ENCODE measurements around the gene RHOBTB3. TPM values are rescaled to one million over a fixed set of nuclear protein-coding genes. Genes with fewer than 3 reads are reported as not detected.
A peak's percentile ranks its signal among the peaks of the same experiment; 100 is the strongest.

RHOBTB3 gene
- total RNA-seq, 3 donors from 2014 or later: 56.5 to 85.2 (median 60.4) TPM

DNA sequence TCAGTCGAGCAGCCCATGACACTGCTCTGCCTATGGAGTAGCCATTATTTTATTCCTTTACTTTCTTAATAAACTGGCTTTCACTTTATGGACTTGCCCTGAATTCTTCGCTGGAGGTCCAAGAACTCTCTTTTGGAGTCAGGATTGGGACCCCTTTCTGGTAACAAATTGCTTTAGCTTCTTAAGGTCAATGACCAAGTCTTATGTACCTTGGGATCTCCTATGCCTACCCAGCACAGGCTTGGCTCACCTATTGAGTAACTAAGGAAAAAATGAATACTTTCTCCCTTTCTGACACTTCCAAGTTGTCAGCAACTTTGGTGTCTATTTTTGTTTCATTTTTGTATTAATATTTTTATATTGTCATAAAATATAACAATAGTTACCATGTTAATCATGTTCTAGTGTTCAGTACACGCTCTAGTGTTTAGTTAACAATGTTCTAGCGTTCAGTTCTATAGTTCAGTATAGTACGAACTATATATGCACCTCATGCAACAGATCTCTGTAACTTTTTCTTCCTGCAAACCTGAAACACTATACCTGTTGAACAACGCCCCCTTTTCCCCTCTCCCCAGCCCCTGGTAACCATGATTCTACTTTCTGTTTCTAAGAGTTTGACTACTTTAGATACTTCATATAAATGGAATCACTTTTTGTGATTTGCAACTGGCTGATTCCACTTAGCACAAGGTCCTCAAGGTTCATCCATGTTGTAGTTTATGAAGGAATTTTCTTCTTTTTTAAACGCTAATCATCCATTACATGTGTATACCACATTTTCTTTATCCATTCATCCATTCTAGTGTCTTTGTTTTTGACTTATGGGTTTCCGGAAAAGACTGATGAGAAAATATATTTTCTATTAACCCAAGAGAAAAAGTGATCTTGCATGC lies 1.8 kb upstream of the RHOBTB3 start:
- intact Hi-C loops (cut with DNase I, micrococcal nuclease): loop anchor here (5.0 to 10.0 kb wide), 2 partner anchors 65 to 82 kb away; partner anchors contain the start of gene RFESD (in 1 of the 2)
- ATAC-seq (no peak), DNase-seq (no peak)
- Histone ChIP-seq H3K36me3 (ENCODE audit: low read depth) (no peaks in the 10 kb centered on the region), H3K4me3 (no peak overlapping the region), H3K4me1 (ENCODE audit: low read depth) (peaks cover 17% of the 10 kb centered on the region), H3K9me3 (no peaks in the 10 kb centered on the region)
- TF ChIP-seq, protein P1, sequence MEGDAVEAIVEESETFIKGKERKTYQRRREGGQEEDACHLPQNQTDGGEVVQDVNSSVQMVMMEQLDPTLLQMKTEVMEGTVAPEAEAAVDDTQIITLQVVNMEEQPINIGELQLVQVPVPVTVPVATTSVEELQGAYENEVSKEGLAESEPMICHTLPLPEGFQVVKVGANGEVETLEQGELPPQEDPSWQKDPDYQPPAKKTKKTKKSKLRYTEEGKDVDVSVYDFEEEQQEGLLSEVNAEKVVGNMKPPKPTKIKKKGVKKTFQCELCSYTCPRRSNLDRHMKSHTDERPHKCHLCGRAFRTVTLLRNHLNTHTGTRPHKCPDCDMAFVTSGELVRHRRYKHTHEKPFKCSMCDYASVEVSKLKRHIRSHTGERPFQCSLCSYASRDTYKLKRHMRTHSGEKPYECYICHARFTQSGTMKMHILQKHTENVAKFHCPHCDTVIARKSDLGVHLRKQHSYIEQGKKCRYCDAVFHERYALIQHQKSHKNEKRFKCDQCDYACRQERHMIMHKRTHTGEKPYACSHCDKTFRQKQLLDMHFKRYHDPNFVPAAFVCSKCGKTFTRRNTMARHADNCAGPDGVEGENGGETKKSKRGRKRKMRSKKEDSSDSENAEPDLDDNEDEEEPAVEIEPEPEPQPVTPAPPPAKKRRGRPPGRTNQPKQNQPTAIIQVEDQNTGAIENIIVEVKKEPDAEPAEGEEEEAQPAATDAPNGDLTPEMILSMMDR (IDR thresholded peaks at IDR 0.05): no peak

DNA sequence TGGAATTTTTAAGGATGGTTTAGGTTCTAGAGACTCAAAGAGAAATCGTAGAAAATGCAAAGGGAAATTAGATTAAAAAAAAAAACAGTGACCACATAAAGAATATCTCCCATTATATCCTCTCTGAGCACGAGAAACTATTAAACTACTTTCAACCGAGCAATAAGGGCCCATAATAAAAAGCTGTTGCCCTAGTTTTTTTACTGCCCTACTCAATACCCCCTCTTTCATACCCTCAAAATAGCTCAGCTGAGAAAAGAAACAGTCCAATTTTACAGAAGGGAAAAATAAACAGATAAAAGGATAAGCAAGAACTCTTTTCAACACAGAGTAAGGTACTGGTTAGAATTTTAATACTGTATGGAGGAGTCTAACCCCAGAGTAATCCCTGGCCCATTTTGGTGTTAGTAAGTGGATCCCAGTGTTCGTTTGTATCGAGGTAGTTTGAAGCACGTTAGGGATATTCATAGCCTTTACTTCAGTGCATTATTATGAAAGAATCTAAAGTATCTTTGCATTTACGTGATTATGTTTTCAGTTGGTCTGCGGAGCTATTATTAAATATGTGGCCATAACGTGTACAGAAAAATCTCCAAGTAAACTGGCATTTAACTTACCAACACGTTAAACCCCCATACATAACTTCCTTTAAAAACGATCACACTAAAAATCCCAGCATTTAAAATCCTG lies 980 bp upstream of the RHOBTB3 start:
- Histone ChIP-seq H3K9me3 (no peaks in the 10 kb centered on the region), H3K4me3 (no peak overlapping the region), H3K36me3 (ENCODE audit: low read depth) (no peaks in the 10 kb centered on the region), H3K4me1 (ENCODE audit: low read depth) (peaks cover 21% of the 10 kb centered on the region)
- intact Hi-C loops (cut with DNase I, micrococcal nuclease): loop anchor here (5.0 to 10.0 kb wide), 2 partner anchors 65 to 83 kb away; partner anchors contain the start of gene RFESD (in 1 of the 2)
- ATAC-seq (no peak), DNase-seq (no peak)
- TF ChIP-seq, protein P1 (IDR thresholded peaks at IDR 0.05): no peak

DNA sequence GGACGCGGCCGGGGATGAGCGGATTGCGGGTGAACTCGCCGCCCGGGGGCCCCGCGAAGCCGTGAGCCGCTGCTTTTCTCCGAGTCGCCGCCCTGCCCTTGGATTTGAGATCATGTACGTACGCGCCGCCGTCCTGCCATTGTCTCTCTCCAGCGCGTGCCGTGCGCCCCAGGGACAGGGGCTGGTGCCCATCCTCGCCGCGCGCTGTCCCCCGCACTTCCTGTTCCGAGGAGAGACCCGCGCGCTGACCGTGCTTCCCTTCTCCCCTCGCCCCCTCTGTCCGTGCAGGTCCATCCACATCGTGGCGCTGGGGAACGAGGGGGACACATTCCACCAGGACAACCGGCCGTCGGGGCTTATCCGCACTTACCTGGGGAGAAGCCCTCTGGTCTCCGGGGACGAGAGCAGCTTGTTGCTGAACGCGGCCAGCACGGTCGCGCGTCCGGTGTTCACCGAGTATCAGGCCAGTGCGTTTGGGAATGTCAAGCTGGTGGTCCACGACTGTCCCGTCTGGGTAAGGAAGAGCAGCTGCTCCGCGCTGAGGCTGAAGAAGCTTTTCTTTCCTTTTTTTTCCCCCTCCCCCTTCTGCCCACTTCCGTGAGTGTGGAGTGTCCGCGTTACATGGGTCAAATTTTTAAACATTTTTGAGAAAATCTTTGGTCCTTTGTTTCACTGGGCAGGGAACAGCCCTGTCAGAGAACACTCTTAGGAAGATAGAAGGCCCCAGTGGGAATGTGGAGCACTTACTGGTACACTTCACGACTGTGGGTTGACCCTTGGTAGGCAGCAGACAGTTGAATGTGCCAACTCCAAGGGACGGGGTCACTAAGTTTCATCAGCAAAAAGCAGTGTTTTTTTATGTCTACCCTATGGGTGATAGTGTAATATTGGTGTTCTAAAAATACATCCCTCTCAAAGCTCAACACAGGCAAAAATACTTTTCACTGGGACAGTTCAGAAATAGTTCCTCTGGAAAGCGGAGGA lies 727 bp downstream of the RHOBTB3 start:
- TF ChIP-seq, protein P1 (IDR thresholded peaks at IDR 0.05): no peak
- intact Hi-C loops (cut with DNase I, micrococcal nuclease): loop anchor here (5.0 to 10.0 kb wide), 2 partner anchors 67 to 85 kb away; partner anchors contain the start of gene RFESD (in 1 of the 2)
- H3K4me3 ChIP-seq: peak overlapping the region; percentile 84
- no peaks in the 10 kb centered on the region for H3K36me3 ChIP-seq (ENCODE audit: low read depth)
- H3K9me3 ChIP-seq: no peaks in the 10 kb centered on the region
- peak; percentile 67 to 76 (median 73) for DNase-seq
- peak; percentile 59 for ATAC-seq
- peaks cover 27% of the 10 kb centered on the region for H3K4me1 ChIP-seq (ENCODE audit: low read depth)

DNA sequence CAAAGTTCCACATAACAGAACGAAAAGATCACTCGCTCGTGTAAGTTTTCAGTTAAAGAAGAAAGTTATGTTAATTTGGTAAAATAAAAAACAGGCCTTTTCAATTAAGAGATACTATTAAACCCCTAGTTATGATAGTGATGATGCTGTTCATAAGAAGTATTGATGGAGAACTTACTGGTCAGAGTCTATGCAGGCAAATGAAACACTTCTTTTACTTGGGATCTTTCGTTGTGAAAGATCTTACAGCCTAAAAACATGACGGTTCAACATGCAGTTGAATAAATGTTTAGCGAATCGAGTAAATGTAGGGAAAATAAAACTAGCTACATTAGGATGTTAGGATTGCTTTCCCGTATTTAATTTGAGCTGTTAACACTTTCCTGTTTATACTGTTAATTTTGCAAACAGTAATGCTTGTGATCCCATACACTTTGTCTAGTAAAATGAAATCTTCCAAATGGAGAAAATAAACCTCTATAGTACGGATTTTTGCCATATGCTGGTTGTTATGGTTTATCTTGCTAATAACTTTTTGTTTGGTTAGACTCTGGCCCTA lies 2.0 kb downstream of the RHOBTB3 start:
- no peaks in the 10 kb centered on the region for H3K36me3 ChIP-seq (ENCODE audit: low read depth)
- no peak overlapping the region for H3K4me3 ChIP-seq
- intact Hi-C loops (cut with DNase I, micrococcal nuclease): loop anchor here (5.0 to 10.0 kb wide), 2 partner anchors 68 to 86 kb away; partner anchors contain the start of gene RFESD (in 1 of the 2)
- H3K4me1 ChIP-seq (ENCODE audit: low read depth): peaks cover 23% of the 10 kb centered on the region
- ATAC-seq (no peak), DNase-seq (no peak)
- TF ChIP-seq, protein P1 (IDR thresholded peaks at IDR 0.05): no peak
- no peaks in the 10 kb centered on the region for H3K9me3 ChIP-seq

Data from mucosa of descending colon (tissue), 3 donors.